Middle frontal gyrus (tissue), 1 donor: ENCODE results near the gene NTM.

Experiments used
- DNase-seq: peaks from one replicate; pipeline ENCODE4 v3.0.0-alpha.2; 2015; ENCODE audit warnings: low spot score; ENCODE audit errors: extremely low spot score

The NTM gene

GRCh38 chr11:131944736-131945135, 574.3 kb downstream of the NTM start:
- no peak for DNase-seq

GRCh38 chr11:131945706-131946105, 575.3 kb downstream of the NTM start:
- no peak for DNase-seq

- DNase-seq = no peak
These were observed 577.1 kb downstream of the NTM start for GRCh38 chr11:131947511-131947910.

GRCh38 chr11:131951121-131951520, 580.7 kb downstream of the NTM start:
- no peak for DNase-seq

GRCh38 chr11:131954146-131954545, 583.7 kb downstream of the NTM start:
- no peak for DNase-seq

GRCh38 chr11:131955904-131956303, 585.5 kb downstream of the NTM start:
- no peak for DNase-seq

- no peak for DNase-seq
These were observed 586.8 kb downstream of the NTM start for GRCh38 chr11:131957201-131957600.

- no peak for DNase-seq
These were observed 587.5 kb downstream of the NTM start for GRCh38 chr11:131957875-131958274.

- DNase-seq = no peak
These were observed 592.4 kb downstream of the NTM start for GRCh38 chr11:131962818-131963217.

GRCh38 chr11:131964698-131965483, 594.5 kb downstream of the NTM start:
- DNase-seq = no peak

GRCh38 chr11:131965504-131965903, 595.1 kb downstream of the NTM start:
- no peak for DNase-seq

- no peak for DNase-seq
These were observed 596.3 kb downstream of the NTM start for GRCh38 chr11:131966667-131967066.

- no peak for DNase-seq
These were observed 598.8 kb downstream of the NTM start for GRCh38 chr11:131969261-131969660.

- DNase-seq = no peak
These were observed 602.6 kb downstream of the NTM start for GRCh38 chr11:131973061-131973460.

- DNase-seq = no peak
These were observed 605.2 kb downstream of the NTM start for GRCh38 chr11:131975619-131976018.

- DNase-seq = no peak
These were observed 605.6 kb downstream of the NTM start for GRCh38 chr11:131976021-131976420.

- no peak for DNase-seq
These were observed 606.8 kb downstream of the NTM start for GRCh38 chr11:131977231-131977630.

GRCh38 chr11:131977854-131978253, 607.4 kb downstream of the NTM start:
- no peak for DNase-seq

GRCh38 chr11:131978351-131978750, 607.9 kb downstream of the NTM start:
- DNase-seq = no peak

GRCh38 chr11:131979364-131979763, 608.9 kb downstream of the NTM start:
- DNase-seq = no peak

- no peak for DNase-seq
These were observed 609.8 kb downstream of the NTM start for GRCh38 chr11:131980199-131980598.

- DNase-seq = no peak
These were observed 610.7 kb downstream of the NTM start for GRCh38 chr11:131980888-131981668.

GRCh38 chr11:131982154-131982553, 611.7 kb downstream of the NTM start:
- DNase-seq = no peak
